ENCODE measurements around the gene ADGRG3. TPM values are rescaled to one million over a fixed set of nuclear protein-coding genes. Genes with fewer than 3 reads are reported as not detected.

ADGRG3 gene
- total and polyA plus RNA-seq, 11 donors, result 0.12 to 1.4 (median 0.53) TPM

- no peak overlapping the region for H3K4me3 ChIP-seq
- H3K27me3 ChIP-seq, result no peaks in the 10 kb centered on the region
- peaks cover 0 to 7% (median 0%) of the 10 kb centered on the region in 12 donors for H3K4me1 ChIP-seq
- 88 to 91% (median 89%) methylated on average over 20 of the region's 20 CpGs for WGBS, 4 donors
- H3K9me3 ChIP-seq, result no peaks in the 10 kb centered on the region
- no peak overlapping the region for H3K27ac ChIP-seq
- TF ChIP-seq POLR2A (IDR thresholded peaks at IDR 0.05), result no peak
- no peak for TF ChIP-seq CTCF (IDR thresholded peaks at IDR 0.05)
- intact Hi-C loops (cut with DNase I), result loop anchor here in 1 of 10 donors (5.0 kb wide), 1 partner anchor 45 kb away; no protein-coding TSS in a partner anchor
- no peak for ATAC-seq
- DNase-seq, result no peak
- H3K36me3 ChIP-seq, result peaks cover 0 to 46% (median 21%) of the 10 kb centered on the region in 9 donors
Measured at GRCh38 chr16:57661936-57662906, 5.9 kb upstream of the ADGRG3 start.

- WGBS, 4 donors, result 88 to 92% (median 91%) methylated on average over 14 to 21 of the region's 21 CpGs
- TF ChIP-seq CTCF (IDR thresholded peaks at IDR 0.05) (no peak), POLR2A (IDR thresholded peaks at IDR 0.05) (no peak)
- no peak overlapping the region for H3K4me3 ChIP-seq
Measured at GRCh38 chr16:57663436-57663835, 4.7 kb upstream of the ADGRG3 start.

GRCh38 chr16:57663917-57664661 lies 4.0 kb upstream of the ADGRG3 start:
- no peaks in the 10 kb centered on the region for H3K27me3 ChIP-seq
- no peaks in the 10 kb centered on the region for H3K9me3 ChIP-seq
- no peak for ATAC-seq
- peaks cover 0 to 17% (median 0%) of the 10 kb centered on the region in 12 donors for H3K4me1 ChIP-seq
- 86 to 94% (median 91%) methylated on average over 14 to 15 of the region's 15 CpGs for whole genome bisulfite sequencing, 4 donors
- H3K4me3 ChIP-seq, result no peak overlapping the region
- intact Hi-C loops (cut with DNase I), result loop anchor here in 1 of 10 donors (5.0 kb wide), 1 partner anchor 43 kb away; no protein-coding TSS in a partner anchor
- TF ChIP-seq POLR2A (IDR thresholded peaks at IDR 0.05) (no peak), CTCF (IDR thresholded peaks at IDR 0.05) (peak in 1 of 12 donors; percentile 5)
- H3K36me3 ChIP-seq, result peaks cover 0 to 29% (median 13%) of the 10 kb centered on the region in 9 donors
- peak overlapping the region in 1 of 12 donors; percentile 23 for H3K27ac ChIP-seq
- no peak for DNase-seq

More at GRCh38 chr16:57663436-57663835, 4.7 kb upstream of the ADGRG3 start:
- peaks cover 0 to 34% (median 13%) of the 10 kb centered on the region in 9 donors for H3K36me3 ChIP-seq
- no peaks in the 10 kb centered on the region for H3K27me3 ChIP-seq
- no peak overlapping the region for H3K27ac ChIP-seq
- peaks cover 0 to 17% (median 0%) of the 10 kb centered on the region in 12 donors for H3K4me1 ChIP-seq
- no peaks in the 10 kb centered on the region for H3K9me3 ChIP-seq
- intact Hi-C loops (cut with DNase I), result loop anchor here in 1 of 10 donors (5.0 kb wide), 1 partner anchor 44 kb away; no protein-coding TSS in a partner anchor
- no peak for DNase-seq
- no peak for ATAC-seq
